H9 (cell line): ENCODE data around the gene GRIK4. TPM values are rescaled to one million over a fixed set of nuclear protein-coding genes. Genes with fewer than 3 reads are reported as not detected.

ENCODE experiments used
- DNase-seq: peaks from one replicate; pipeline ENCODE4 v3.0.0-alpha.2; 2017
- H2AFZ ChIP-seq: one replicate; pipeline ENCODE4 v1.6.1; 2013; ENCODE audit warnings: mild to moderate bottlenecking, low read length, control low read depth, moderate library complexity
- H2AK5ac ChIP-seq: 2 replicates; pipeline ENCODE4 v1.6.1; 2013; ENCODE audit warnings: low read length, control low read depth, mixed read lengths; ENCODE audit not compliant: insufficient read length
- H2BK120ac ChIP-seq: one replicate; pipeline ENCODE4 v1.6.1; 2013; ENCODE audit warnings: low read depth, mild to moderate bottlenecking, low read length, control low read depth, inconsistent platforms; ENCODE audit not compliant: poor library complexity, severe bottlenecking
- H2BK12ac ChIP-seq: 2 replicates; pipeline ENCODE4 v1.6.1; 2013; ENCODE audit warnings: low read length, control low read depth, mixed read lengths, low read depth; ENCODE audit not compliant: insufficient read length
- H2BK15ac ChIP-seq: 2 replicates; pipeline ENCODE4 v1.6.1; 2013; ENCODE audit warnings: low read depth, low read length, control low read depth
- H2BK20ac ChIP-seq: one replicate; pipeline ENCODE4 v1.6.1; 2013; ENCODE audit warnings: low read depth, mild to moderate bottlenecking, low read length, control low read depth, inconsistent platforms; ENCODE audit not compliant: poor library complexity, severe bottlenecking
- H2BK5ac ChIP-seq: 2 replicates; pipeline ENCODE4 v1.6.1; 2013; ENCODE audit warnings: low read length, control low read depth, mixed read lengths; ENCODE audit not compliant: insufficient read length
- H3K14ac ChIP-seq: 2 replicates; pipeline ENCODE4 v1.6.1; 2013; ENCODE audit warnings: low read length, control low read depth; ENCODE audit not compliant: insufficient read depth
- H3K18ac ChIP-seq: 2 replicates; pipeline ENCODE4 v1.6.1; 2013; ENCODE audit warnings: low read depth, mild to moderate bottlenecking, mixed read lengths, low read length, control low read depth; ENCODE audit not compliant: insufficient read length
- H3K23ac ChIP-seq: 2 replicates; pipeline ENCODE4 v1.6.1; 2013; ENCODE audit warnings: low read length, control low read depth, mixed read lengths, low read depth; ENCODE audit not compliant: insufficient read length
- H3K23me2 ChIP-seq: 2 replicates; pipeline ENCODE4 v1.6.1; 2013; ENCODE audit warnings: low read depth, mild to moderate bottlenecking, mixed read lengths, low read length, control low read depth; ENCODE audit not compliant: insufficient read length, poor library complexity, severe bottlenecking
- H3K27ac ChIP-seq: 2 replicates; pipeline ENCODE4 v1.5.1; 2013; ENCODE audit warnings: low read length, control low read depth, mixed read lengths, low read depth; ENCODE audit not compliant: insufficient read length
- H3K27me3 ChIP-seq: 2 replicates; pipeline ENCODE4 v1.6.1; 2013; ENCODE audit warnings: low read length, control low read depth, inconsistent platforms; ENCODE audit not compliant: insufficient read depth
- H3K4ac ChIP-seq: 2 replicates; pipeline ENCODE4 v1.6.1; 2013; ENCODE audit warnings: low read depth, mild to moderate bottlenecking, control low read depth, inconsistent platforms, low read length, moderate library complexity
- H3K4me1 ChIP-seq: 2 replicates; pipeline ENCODE4 v1.6.1; 2013; ENCODE audit warnings: low read length, control low read depth, inconsistent platforms; ENCODE audit not compliant: insufficient read depth
- H3K4me2 ChIP-seq: 2 replicates; pipeline ENCODE4 v1.6.1; 2013; ENCODE audit warnings: low read length, control low read depth, mixed read lengths; ENCODE audit not compliant: insufficient read length, insufficient read depth
- H3K56ac ChIP-seq: 2 replicates; pipeline ENCODE4 v1.6.1; 2013; ENCODE audit warnings: low read depth, mild to moderate bottlenecking, mixed read lengths, low read length, control low read depth; ENCODE audit not compliant: insufficient read length
- H3K79me1 ChIP-seq: 2 replicates; pipeline ENCODE4 v1.6.1; 2013; ENCODE audit warnings: low read depth, mild to moderate bottlenecking, moderate library complexity, low read length, control low read depth, inconsistent platforms; ENCODE audit not compliant: insufficient read depth, poor library complexity, severe bottlenecking
- H3K79me2 ChIP-seq: 2 replicates; pipeline ENCODE4 v1.6.1; 2013; ENCODE audit warnings: low read length, control low read depth, inconsistent platforms; ENCODE audit not compliant: insufficient read depth
- H3K9ac ChIP-seq: 2 replicates; pipeline ENCODE4 v1.6.1; 2013; ENCODE audit warnings: low read length, control low read depth, mixed read lengths; ENCODE audit not compliant: insufficient read length; ENCODE audit errors: extremely low read depth
- H3K9me3 ChIP-seq: one replicate; pipeline ENCODE4 v1.6.1; 2013; ENCODE audit warnings: low read depth, low read length, inconsistent platforms; ENCODE audit not compliant: control insufficient read depth
- H3T11ph ChIP-seq: one replicate; pipeline ENCODE4 v1.6.1; 2013; ENCODE audit warnings: mild to moderate bottlenecking, low read length, control low read depth, inconsistent platforms
- H4K20me1 ChIP-seq: one replicate; pipeline ENCODE4 v1.6.1; 2013; ENCODE audit not compliant: control insufficient read depth, insufficient read length, insufficient read depth
- H4K5ac ChIP-seq: 2 replicates; pipeline ENCODE4 v1.6.1; 2013; ENCODE audit warnings: low read depth, mild to moderate bottlenecking, mixed read lengths, low read length, control low read depth; ENCODE audit not compliant: insufficient read length
- H4K8ac ChIP-seq: replicated peaks from 2 replicates; pipeline ENCODE4 v1.6.1; 2013; ENCODE audit warnings: low read length, control low read depth, mixed read lengths, low read depth; ENCODE audit not compliant: insufficient read length
- H4K91ac ChIP-seq: 2 replicates; pipeline ENCODE4 v1.6.1; 2013; ENCODE audit warnings: low read depth, mild to moderate bottlenecking, moderate library complexity, mixed read lengths, low read length, control low read depth; ENCODE audit not compliant: insufficient read length
- H3K27ac Mint-ChIP-seq, 3 experiments: 2 replicates in 2 of 3; 3 replicates in 1 of 3; pipeline ENCODE4 v1.8.0; 2020 to 2021; ENCODE audit warnings: mixed read lengths in 3 of 3, mild to moderate bottlenecking in 1 of 3, moderate library complexity in 1 of 3
- H3K27me3 Mint-ChIP-seq: 2 replicates; pipeline ENCODE4 v1.8.0; 2021; ENCODE audit warnings: low read depth, mild to moderate bottlenecking, moderate library complexity, mixed read lengths
- H3K36me3 Mint-ChIP-seq, 3 experiments: 2 replicates in 2 of 3; 3 replicates in 1 of 3; pipeline ENCODE4 v1.8.0; 2020 to 2021; ENCODE audit warnings: low read depth in 3 of 3, mixed read lengths in 3 of 3; ENCODE audit not compliant: insufficient read depth in 1 of 3
- H3K4me1 Mint-ChIP-seq, 2 experiments: 2 replicates each; pipeline ENCODE4 v1.8.0; 2020; ENCODE audit warnings: mixed read lengths in 2 of 2
- H3K4me3 Mint-ChIP-seq, 2 experiments: 2 replicates in 1 of 2; 3 replicates in 1 of 2; pipeline ENCODE4 v1.8.0; 2020 to 2021; ENCODE audit warnings: mild to moderate bottlenecking in 2 of 2, mixed read lengths in 2 of 2, moderate library complexity in 1 of 2
- H3K9me3 Mint-ChIP-seq, 2 experiments: 2 replicates in 1 of 2; 3 replicates in 1 of 2; pipeline ENCODE4 v1.8.0; 2020; ENCODE audit warnings: mild to moderate bottlenecking in 2 of 2, mixed read lengths in 2 of 2, moderate library complexity in 1 of 2
- CTCF ChIP-seq: fragments of 200-600 bp; sonication (generic); conservative IDR thresholded peaks from 3 replicates; pipeline ENCODE4 v1.8.0; 2021; ENCODE audit warnings: antibody characterized with exemption, mild to moderate bottlenecking
- WGBS: extraction: QIAGEN DNeasy Blood & Tissue Kit; methylation state at CpG from one replicate; pipeline ENCODE4 v1.1.7; 2013; ENCODE audit warnings: missing lambda C conversion rate, low lambda C conversion rate, mixed read lengths; ENCODE audit not compliant: insufficient read length; ENCODE audit errors: extremely low coverage; 5-methylcytosine and 5-hydroxymethylcytosine counted together
- total RNA-seq: library from RNA; stranded (reverse); gene quantifications from 2 replicates; pipeline ENCODE4 v1.2.1, GENCODE V29; 2021

GRIK4 gene
- total RNA-seq, 1 experiment from 2014 or later = 2.3 TPM

- H3K36me3 Mint-ChIP-seq = no peaks in the 10 kb centered on the region
- H3K4me1 Mint-ChIP-seq = peaks cover 49 to 68% of the 10 kb centered on the region in 2 experiments
These were observed 38.5 kb downstream of the GRIK4 start for GRCh38 chr11:120550007-120550406.

More at GRCh38 chr11:120550007-120550406, 38.5 kb downstream of the GRIK4 start:
- Histone ChIP-seq H3K27ac (no peak overlapping the region), H2AK5ac (no peak overlapping the region), H2AFZ (no peak overlapping the region), H3K14ac (no peak overlapping the region), H2BK15ac (no peak overlapping the region), H3K79me2 (no peaks in the 10 kb centered on the region), H4K5ac (no peak overlapping the region), H2BK5ac (no peak overlapping the region), H3K4ac (no peak overlapping the region), H2BK120ac (no peak overlapping the region), H4K20me1 (no peaks in the 10 kb centered on the region), H2BK20ac (no peak overlapping the region), H3K56ac (no peak overlapping the region), H4K8ac (no peak overlapping the region), H3K9me3 (no peaks in the 10 kb centered on the region), H3K4me2 (no peak overlapping the region), H3K27me3 (no peaks in the 10 kb centered on the region), H3K9ac (no peak overlapping the region), H3K18ac (no peak overlapping the region), H3T11ph (no peak overlapping the region), H3K23me2 (no peaks in the 10 kb centered on the region), H3K4me1 (peaks cover 2% of the 10 kb centered on the region; the same call in 1 of the 2 replicates), H3K23ac (no peak overlapping the region), H2BK12ac (no peak overlapping the region), H3K79me1 (no peaks in the 10 kb centered on the region), H4K91ac (no peak overlapping the region)
- no peak overlapping the region for H3K27ac Mint-ChIP-seq
- DNase-seq = no peak
- H3K4me3 Mint-ChIP-seq = no peak overlapping the region
- H3K27me3 Mint-ChIP-seq = peaks cover 6% of the 10 kb centered on the region
- TF ChIP-seq CTCF = no peak
- H3K9me3 Mint-ChIP-seq = no peaks in the 10 kb centered on the region; a peak in 1 of 5 replicates
- WGBS = no CpG with 5 or more reads among the region's 5 CpGs
